HG02884 (cell line): ENCODE results near the gene CERS6.
A peak's percentile ranks its signal among the peaks of the same experiment; 100 is the strongest.
"Not testable (repeated sequence)": the region's sequence is repeated elsewhere in the genome, so short reads cannot be mapped to it uniquely, and the experiment has no call there.

Source experiments
- ATAC-seq: cut with Tn5 transposase; IDR thresholded peaks from one replicate; pipeline ENCODE4 v1.9.1; 2021; ENCODE audit warnings: mild to moderate bottlenecking, moderate library complexity; ENCODE audit not compliant: unreplicated experiment

The CERS6 gene, protein sequence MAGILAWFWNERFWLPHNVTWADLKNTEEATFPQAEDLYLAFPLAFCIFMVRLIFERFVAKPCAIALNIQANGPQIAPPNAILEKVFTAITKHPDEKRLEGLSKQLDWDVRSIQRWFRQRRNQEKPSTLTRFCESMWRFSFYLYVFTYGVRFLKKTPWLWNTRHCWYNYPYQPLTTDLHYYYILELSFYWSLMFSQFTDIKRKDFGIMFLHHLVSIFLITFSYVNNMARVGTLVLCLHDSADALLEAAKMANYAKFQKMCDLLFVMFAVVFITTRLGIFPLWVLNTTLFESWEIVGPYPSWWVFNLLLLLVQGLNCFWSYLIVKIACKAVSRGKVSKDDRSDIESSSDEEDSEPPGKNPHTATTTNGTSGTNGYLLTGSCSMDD

DNA sequence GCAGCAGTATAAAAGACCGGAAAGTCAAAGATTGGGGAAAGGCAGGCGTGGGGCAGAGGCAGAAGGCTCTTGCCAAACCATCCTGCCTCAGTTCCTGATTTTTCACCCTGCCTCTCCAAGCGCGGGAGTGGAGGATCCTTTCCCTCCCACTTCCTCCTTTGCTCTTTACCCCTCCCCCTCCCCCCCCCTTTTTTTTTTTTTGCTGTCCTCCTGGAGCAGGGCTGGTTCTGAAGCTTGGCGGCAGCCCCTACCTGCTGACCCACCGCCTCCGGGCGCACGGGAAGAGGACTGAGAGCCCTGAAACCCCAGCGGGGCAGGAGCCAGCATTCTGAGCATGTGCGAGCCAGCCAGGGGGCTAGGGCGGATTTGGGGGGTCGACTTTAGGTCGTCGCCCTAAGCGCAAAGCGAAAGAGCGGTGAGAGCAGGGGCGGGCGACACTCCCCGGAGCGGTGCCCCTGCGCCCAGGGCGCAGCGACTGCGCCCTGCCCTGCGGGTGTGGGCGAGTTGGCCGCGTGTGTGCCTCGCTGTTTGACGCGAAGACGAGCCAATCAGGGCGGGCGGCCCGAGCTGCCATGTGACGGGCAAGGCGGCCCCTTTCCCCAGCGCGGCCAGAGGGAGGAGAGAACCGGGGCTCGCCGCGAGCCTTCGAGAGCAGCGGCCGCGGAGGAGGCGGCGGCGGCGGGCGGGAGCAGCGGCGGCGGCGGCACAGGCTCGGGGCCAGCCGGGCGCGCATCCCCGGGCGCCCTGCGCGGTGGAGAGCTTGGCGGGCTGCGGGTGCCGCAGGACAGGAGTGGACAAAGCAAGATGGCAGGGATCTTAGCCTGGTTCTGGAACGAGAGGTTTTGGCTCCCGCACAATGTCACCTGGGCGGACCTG, at the start of gene CERS6:
Gene CERS6, plus strand, starts transcription at position 628 of the 876 bp plus-strand sequence. Its CDS starts 177 bp downstream, at position 805.
- peak; percentile 87 for ATAC-seq

DNA sequence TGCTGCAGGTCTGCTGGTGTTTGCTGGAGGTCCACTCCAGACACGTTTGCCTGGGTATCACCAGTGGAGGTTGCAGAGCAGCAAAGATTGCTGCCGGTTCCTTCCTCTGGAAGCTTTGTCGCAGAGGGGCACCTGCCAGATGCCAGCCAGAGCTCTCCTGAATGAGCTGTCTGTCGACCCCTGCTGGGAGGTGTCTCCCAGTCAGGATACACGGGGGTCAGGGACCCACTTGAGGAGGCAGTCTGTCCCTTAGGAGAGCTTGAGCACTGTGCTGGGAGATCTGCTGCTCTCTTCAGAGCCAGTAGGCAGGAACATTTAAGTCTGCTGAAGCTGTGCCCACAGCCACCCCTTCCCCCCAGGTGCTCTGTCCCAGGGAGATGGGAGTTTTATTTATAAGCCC, 43.8 kb upstream of the CERS6 start:
- not testable (repeated sequence) for ATAC-seq

DNA sequence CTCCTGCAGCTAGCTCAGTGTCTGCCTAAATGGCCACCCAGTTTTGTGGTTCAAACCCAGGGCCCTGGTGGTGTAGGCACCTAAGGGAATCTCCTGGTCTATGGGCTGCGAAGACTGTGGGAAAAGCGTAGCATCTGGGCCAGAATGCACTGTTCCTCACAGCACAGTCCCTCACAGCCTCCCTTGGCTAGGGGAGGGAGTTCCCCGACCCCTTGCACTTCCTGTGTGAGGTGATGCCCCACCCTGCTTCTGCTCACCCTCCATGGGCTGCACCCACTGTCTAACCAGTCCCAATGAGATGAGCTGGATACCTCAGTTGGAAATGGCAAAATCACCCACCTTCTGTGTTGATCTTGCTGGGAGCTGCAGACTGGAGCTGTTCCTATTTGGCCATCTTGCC, 43.0 kb upstream of the CERS6 start:
- not testable (repeated sequence) for ATAC-seq

DNA sequence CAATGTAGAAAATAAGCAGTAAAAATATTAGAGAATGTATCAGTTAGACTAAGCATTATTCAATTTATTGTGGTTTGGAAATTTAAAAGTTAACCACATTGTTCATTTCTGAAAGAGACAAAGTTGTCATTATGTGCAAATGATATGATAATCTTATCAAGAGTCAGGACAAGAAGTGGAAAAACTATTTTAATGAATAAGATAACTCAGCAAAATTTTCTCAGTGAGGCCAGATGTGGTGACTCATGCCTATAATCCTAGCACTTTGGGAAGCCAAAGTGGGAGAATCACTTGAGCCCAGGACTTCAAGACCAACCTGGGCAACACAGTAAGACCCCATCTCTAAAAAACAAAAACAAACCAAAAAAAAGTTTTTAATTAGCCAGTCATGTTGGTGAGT, 39.5 kb upstream of the CERS6 start:
- ATAC-seq = no peak

DNA sequence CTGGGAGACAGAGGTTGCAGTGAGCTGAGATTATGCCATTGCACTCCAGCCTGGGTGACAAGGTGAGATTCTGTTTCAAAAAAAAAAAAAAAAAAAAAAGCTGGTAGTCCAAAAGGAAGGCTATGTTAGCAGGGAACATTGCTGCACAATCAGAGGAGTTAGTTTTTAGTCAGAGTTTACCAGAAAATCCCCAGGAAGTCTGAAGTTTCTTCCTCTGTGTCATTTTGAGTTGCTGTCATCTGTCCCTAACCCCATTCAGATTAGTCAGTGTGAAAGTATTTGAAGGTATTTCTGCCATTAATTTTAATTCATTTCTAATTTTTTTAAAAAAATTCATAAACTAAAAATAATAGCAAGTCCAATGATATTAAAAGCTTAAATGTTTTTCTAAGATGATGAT, 33.5 kb upstream of the CERS6 start:
- peak; percentile 95 for ATAC-seq

DNA sequence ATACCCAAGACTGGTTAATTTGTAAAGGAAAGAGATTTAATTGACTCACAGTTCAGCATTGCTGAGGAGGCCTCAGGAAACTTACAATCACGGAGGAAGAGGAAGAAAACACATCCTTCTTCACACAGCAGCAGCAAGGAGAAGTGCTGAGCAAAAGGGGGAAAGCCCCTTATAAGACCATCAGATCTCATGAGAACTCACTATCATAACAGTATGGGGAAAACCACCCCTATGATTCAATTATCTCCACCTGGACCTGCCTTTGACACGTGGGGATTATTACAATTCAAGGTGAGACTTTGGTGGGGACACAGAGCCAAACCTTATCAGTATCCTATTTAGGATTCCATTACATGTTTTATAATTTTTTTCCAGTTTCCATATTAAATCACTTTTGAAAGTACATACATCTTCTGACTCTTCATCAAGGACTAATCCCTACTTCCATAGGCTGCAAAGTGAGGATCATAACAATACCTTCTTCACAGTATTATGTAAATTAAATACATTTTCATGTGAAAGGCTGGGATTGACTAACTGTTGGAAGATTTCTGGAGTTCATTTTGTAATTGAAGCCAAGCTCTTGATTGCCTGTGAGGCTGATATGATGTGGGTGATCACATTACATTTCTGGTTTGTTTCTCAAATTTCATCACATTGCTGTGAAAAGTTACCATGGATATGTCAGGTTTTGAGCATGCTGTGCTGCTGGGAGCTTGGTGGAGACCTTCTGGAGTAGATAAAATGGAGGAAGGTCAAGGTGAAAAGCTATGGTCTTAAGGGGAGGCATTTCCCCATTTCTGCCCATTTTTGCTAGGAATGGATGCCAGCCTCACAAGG, 31.7 kb upstream of the CERS6 start:
- ATAC-seq = no peak

DNA sequence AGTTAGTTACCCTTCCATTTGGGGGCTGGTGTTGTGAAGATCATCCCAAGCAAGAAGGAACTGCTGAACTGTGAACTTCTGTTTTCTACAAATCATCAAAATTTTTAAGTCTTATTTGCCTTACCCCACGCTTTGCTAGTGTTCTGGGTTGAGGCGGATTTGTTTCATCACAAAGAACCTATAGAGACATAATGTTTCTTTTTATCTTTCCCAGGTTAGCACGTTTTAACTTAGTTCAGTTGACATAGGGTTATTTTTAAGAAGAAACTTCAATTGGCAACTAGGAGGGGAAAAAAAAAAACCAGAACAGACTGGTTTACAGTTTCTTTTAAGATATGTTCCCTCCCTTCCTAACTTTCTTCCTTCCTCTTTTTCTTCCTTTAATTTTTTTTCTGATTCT, 31.1 kb upstream of the CERS6 start:
- no peak for ATAC-seq

DNA sequence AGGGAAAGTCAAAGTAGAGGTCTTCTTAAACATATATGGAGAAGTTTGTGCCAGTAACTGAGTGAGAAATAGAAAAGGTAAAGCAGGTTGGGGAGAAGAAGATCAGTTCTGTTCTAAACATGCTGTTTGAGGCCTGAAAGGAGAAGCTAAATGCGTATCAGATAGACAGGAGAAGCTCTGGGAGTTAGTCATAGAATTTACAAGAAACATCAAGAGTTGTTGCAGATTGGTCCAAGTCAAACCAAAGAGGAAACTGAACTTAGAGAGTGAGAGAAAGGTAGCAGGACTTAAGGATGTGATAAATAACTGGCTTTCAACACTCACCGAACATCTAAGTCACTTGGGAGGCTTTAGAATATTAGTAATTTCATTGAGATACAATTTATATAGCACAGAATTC, 29.2 kb upstream of the CERS6 start:
- ATAC-seq = no peak

DNA sequence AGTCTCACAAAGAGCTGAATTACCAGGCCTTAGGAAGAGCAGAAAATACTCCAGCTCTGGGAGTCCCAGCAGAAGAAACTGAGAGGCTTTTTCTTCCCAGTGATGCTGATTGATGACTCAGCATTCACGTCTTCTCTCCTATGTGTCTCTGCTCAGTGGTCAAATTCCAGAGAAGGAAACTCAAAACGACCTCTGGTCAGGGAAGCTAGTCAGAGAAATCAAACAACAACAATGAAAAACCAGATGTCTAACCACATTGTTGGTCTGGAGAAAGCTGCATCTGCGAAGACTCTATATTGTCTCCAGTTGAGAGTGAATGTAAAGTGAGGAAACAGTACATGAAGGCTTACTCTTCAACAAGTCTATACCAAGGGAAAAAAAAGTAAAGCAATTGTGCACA, 28.6 kb upstream of the CERS6 start:
- no peak for ATAC-seq

DNA sequence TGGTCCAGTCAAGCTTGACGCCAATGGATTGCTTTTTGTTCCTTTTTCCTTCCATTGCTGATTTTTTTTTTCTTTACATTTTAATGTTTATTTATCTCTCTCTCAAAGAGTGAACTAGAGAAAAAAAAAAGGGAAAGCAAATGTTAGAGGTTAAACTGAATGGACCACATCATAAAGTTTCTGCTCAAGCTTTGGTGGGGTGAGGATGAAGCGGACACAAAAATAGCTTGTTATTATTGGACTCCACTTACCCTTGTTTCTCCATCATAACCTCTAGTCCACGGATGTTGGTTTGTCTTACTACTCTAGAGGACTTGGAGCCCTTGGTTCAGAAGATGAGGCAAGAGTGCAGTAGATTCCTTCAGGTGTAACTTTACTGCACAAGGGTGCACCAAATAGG, 27.6 kb upstream of the CERS6 start:
- no peak for ATAC-seq

DNA sequence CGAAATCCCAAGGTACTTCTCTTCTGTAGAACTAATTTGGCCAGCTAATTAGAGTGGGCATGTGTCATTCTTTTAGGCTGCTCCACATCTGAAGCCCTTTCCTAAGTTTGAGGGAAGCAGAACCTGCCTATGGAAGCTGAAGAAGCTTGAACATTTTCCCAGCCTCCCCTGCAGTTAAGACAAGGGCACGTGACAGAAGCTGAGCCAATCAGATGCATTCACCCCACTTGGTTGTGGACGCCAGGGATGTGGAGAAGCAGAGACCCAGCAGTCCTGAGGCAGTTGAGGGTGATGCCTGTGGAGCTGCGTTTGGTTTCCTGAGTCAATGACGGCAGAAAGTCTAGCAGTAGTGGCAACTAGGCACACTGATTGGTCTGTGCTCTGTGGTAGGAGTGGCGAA, 26.1 kb upstream of the CERS6 start:
- ATAC-seq = no peak

DNA sequence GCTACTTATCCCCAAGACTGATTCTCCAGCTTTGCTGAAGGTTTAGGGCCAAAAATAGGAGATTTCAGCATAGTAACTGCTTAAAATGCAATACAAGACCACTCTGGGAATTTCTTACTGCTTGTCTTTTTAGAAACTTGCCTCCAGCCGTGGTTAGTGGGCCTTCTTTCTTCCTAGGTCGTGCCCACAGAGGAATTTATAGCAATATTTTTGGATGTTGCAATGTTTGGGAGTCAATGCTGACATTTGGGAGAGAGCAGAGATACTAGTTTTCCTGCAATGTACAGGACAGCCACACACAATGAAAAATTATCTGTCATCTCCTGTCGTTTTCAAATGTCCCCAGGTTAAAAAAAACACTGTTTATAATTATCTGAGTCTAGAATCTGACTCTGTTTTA, 25.6 kb upstream of the CERS6 start:
- no peak for ATAC-seq

DNA sequence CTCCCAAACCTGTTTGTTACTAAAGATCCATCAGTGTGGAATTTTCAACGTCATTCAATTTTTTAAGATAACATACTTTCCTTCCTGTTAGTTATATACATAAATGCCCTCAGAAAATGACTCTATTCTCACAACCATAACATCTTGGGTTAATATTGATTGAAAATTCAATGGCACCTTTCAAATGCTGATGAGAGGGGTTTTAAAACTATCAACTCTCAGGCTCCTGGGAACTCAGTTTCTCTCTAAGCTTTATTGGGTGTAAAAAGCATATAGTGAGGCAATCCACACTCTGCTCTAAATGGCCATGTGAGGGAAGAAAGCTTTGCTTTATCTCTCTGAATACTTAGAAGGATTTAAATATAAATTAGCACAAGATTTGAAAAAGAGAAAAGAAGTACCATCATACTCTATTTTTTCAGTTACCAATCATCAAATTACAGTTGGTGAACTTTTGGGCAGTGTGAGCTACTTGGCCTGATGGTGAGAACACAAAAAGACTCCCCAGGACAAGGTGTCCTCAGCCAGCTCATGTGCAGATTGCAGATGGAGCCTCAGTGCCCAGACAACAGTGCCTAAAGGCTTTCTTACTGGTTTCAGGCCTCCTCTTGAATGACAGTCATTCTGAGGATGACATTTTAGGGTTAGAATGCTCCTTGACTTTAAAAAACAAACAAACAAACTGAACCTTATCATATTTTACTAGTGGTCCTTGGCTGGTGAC, 24.6 kb upstream of the CERS6 start:
- ATAC-seq = no peak

DNA sequence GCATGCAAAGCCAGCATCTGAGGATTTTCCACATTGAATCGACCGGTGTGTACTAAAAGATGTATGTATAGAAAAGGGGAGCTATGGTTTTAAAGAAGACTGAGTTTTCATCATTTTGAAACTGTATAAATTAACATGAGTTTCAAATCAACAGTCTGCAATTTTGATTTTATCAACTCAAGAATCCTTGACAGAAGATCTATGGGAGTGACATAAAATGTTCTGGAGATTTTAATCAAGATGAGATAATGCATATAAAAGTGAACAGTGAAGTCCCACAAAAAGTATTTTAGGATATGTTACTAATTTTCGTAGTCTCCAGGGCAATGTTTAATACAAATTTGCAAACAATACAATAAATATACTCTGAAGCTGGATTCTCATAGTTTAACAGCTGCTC, 24.0 kb upstream of the CERS6 start:
- no peak for ATAC-seq

DNA sequence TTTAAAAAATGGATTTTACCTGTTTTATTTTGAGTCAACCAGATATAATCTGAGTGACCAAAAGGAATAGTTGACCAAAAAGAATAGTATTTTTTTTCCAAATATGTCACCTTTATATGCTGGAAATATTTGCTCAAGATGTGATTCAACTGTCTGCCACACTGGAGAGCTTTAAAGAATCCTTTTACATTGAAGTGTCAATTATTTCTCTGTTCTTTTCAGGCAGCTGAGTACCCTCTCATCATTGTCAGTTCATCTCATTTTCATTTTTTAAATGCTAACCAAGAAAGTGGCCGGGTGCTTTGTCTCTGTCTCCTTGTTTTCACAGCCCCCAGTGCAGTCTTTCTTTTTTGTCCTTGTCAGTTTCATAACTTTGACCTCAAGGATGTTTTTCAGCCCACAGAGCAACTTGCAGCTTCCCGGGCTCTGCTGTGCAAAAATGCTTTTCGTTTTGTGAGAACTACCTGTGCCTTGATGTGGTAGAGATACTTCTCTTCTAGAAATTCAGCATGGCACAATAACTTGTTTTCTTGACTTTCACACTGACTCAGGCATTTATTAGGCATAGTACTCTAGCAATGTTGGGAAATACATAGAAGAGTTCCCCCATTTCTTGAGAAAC, 23.4 kb upstream of the CERS6 start:
- peak; percentile 64 for ATAC-seq

DNA sequence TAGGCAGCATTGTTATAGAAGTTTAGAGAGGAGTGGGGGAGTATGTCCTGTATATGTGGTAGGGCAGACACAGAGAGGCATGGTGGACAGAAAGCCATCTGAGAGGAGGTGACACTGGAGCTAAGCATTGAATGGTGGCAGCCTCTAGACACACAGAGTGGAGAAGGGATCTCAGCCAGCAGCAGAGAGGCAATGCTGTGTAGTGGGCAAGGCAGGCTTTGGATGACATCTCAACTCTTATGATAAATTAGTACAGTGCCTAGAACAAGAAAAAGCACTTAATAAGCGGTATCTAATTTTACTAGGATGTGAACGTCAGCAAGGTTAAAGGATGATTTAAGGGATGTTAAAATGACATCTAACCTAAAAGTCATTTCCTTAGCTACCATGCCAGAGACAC, 22.5 kb upstream of the CERS6 start:
- no peak for ATAC-seq

DNA sequence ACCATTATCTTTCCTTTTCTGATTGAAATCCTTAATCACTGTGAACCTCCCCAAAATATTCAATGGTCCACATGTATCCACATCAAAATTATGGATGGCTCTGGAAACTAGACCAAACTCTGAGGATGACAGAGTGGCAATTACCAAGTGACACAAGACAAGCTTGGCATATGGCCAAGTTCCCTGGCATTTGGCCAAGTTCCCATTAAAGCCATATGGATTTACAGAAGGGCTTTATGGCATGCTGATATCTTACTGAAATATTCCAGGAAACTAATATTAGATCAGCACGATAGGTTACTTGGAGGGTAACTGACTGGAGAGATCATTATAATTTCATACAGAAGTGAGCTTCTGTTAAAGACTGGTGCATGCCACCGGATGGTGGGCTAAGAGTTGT, 21.9 kb upstream of the CERS6 start:
- ATAC-seq = no peak

DNA sequence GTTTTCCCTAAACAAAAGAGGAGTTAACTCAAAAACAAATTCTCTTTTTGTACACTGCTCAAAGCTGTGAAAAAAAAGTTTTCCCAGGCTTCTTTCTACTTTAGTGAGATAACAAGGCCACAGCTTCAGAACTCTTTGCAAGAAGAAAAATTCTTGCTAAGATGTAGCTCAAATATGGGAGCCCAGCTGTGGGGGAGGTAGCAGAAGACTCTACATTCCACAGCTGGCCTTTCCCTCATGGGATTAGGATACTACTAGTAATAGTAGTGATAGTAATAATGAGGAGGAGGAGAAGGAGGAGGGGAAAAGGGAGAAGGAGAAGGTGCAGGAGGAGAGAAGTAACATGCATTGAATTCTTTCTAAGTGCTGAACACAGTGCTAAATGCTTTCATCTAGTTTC, 19.2 kb upstream of the CERS6 start:
- ATAC-seq = no peak

DNA sequence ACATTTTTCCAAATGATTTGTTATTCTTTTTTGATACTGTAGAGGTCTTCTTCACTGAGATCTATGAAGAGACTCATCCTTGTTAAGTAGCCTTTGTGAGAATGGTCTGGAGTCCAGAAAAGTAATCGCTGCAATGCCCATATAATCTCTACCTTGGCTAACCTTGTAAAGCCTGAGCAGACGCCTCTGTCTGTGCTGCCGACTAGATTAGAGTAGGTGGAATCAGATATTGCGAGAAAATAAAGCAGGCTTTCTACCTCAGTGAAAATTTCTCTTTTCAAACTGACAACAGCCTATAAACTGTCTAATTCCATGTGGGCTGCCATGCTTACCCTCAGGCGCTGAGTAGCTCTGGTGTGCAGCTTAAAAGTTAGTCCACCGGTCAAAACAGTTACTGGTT, 17.5 kb upstream of the CERS6 start:
- no peak for ATAC-seq

DNA sequence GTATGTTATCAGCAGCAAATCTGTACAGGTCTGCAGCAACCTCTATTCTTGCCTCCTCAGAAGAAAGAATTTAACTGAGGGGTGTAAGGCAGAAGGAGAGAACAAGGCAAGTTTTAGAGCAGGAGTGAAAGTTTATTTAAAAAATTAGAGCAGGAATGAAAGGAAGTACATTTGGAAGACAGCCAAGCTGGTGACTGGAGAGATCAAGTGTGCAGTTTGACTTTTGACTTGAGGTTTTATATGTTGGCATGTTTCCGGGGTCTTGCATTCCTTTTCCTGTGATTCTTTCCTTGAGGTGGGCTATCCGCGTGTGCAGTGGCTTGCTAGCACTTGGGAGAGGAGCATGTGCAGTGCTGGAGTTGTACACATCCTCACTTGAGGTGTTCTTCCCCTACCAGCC, 16.5 kb upstream of the CERS6 start:
- ATAC-seq = no peak
